IPS-18a (cell line): ENCODE measurements around the gene NELL1.
A peak's percentile ranks its signal among the peaks of the same experiment; 100 is the strongest.

Experiments
- H3K27ac ChIP-seq: one replicate; pipeline ENCODE4 v1.5.1; 2013; ENCODE audit warnings: low read length
- H3K27me3 ChIP-seq: one replicate; pipeline ENCODE4 v1.6.1; 2013; ENCODE audit warnings: mild to moderate bottlenecking, low read length; ENCODE audit not compliant: control insufficient read depth, insufficient read depth
- H3K36me3 ChIP-seq: one replicate; pipeline ENCODE4 v1.6.1; 2013; ENCODE audit warnings: low read depth, low read length; ENCODE audit not compliant: control insufficient read depth
- H3K4me1 ChIP-seq: one replicate; pipeline ENCODE4 v1.6.1; 2013; ENCODE audit warnings: low read depth, low read length; ENCODE audit not compliant: control insufficient read depth
- H3K4me3 ChIP-seq: one replicate; pipeline ENCODE4 v1.5.1; 2013; ENCODE audit warnings: low read length
- H3K9ac ChIP-seq: one replicate; pipeline ENCODE4 v1.6.1; 2013; ENCODE audit warnings: mild to moderate bottlenecking, low read length, moderate library complexity
- H3K9me3 ChIP-seq: one replicate; pipeline ENCODE4 v1.6.1; 2013; ENCODE audit warnings: low read depth, low read length; ENCODE audit not compliant: control insufficient read depth

The NELL1 gene

GRCh38 chr11:20639688-20640087 is 29.7 kb upstream of the NELL1 start:
- H3K9ac ChIP-seq, result no peak overlapping the region
- H3K4me3 ChIP-seq, result no peak overlapping the region
- H3K27ac ChIP-seq, result no peak overlapping the region
- no peaks in the 10 kb centered on the region for H3K4me1 ChIP-seq
- no peaks in the 10 kb centered on the region for H3K9me3 ChIP-seq
- no peaks in the 10 kb centered on the region for H3K36me3 ChIP-seq
- H3K27me3 ChIP-seq, result no peaks in the 10 kb centered on the region

- Histone ChIP-seq H3K9ac (no peak overlapping the region), H3K9me3 (no peaks in the 10 kb centered on the region), H3K27ac (no peak overlapping the region), H3K36me3 (no peaks in the 10 kb centered on the region), H3K4me3 (no peak overlapping the region), H3K27me3 (no peaks in the 10 kb centered on the region), H3K4me1 (no peaks in the 10 kb centered on the region)
Observed at GRCh38 chr11:20640401-20640800, 29.0 kb upstream of the NELL1 start.

DNA sequence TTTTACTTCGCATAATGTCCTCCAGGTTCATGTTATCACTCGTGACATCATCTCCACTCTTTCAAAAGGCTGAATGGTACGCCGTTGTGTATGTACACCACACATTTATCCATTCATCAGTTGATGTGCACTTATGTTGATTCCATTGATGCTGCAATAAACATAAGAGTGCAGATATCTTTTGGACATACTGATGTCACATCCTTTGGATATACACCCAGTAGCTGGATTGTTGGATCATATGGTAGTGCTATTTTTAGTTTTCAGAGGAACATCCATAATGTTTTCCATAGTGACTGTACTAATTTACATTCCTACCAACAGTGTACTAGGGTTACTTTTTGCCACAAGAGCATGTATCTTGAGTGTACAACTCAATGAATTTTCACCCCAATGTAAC is 25.0 kb upstream of the NELL1 start:
- Histone ChIP-seq H3K27ac (no peak overlapping the region), H3K4me1 (no peaks in the 10 kb centered on the region), H3K4me3 (no peak overlapping the region), H3K27me3 (no peaks in the 10 kb centered on the region), H3K36me3 (no peaks in the 10 kb centered on the region), H3K9me3 (no peaks in the 10 kb centered on the region), H3K9ac (no peak overlapping the region)

- no peaks in the 10 kb centered on the region for H3K27me3 ChIP-seq
- no peak overlapping the region for H3K9ac ChIP-seq
- no peak overlapping the region for H3K4me3 ChIP-seq
- H3K36me3 ChIP-seq, result no peaks in the 10 kb centered on the region
- no peaks in the 10 kb centered on the region for H3K4me1 ChIP-seq
- H3K9me3 ChIP-seq, result no peaks in the 10 kb centered on the region
- no peak overlapping the region for H3K27ac ChIP-seq
Observed at GRCh38 chr11:20647976-20648565, 21.3 kb upstream of the NELL1 start.

GRCh38 chr11:20652150-20652806 is 17.1 kb upstream of the NELL1 start:
- Histone ChIP-seq H3K9me3 (no peaks in the 10 kb centered on the region), H3K9ac (no peak overlapping the region), H3K27ac (no peak overlapping the region), H3K27me3 (no peaks in the 10 kb centered on the region), H3K4me3 (no peak overlapping the region), H3K4me1 (peaks cover 2% of the 10 kb centered on the region), H3K36me3 (no peaks in the 10 kb centered on the region)

GRCh38 chr11:20654038-20654437 is 15.3 kb upstream of the NELL1 start:
- Histone ChIP-seq H3K27ac (no peak overlapping the region), H3K9ac (no peak overlapping the region), H3K9me3 (no peaks in the 10 kb centered on the region), H3K27me3 (no peaks in the 10 kb centered on the region), H3K36me3 (no peaks in the 10 kb centered on the region), H3K4me1 (peaks cover 12% of the 10 kb centered on the region), H3K4me3 (no peak overlapping the region)

- no peaks in the 10 kb centered on the region for H3K9me3 ChIP-seq
- H3K36me3 ChIP-seq, result no peaks in the 10 kb centered on the region
- no peak overlapping the region for H3K4me3 ChIP-seq
- H3K27ac ChIP-seq, result no peak overlapping the region
- H3K9ac ChIP-seq, result no peak overlapping the region
- H3K27me3 ChIP-seq, result no peaks in the 10 kb centered on the region
- peaks cover 12% of the 10 kb centered on the region for H3K4me1 ChIP-seq
Observed at GRCh38 chr11:20656901-20657300, 12.5 kb upstream of the NELL1 start.

- peaks cover 12% of the 10 kb centered on the region for H3K4me1 ChIP-seq
- no peak overlapping the region for H3K9ac ChIP-seq
- H3K27me3 ChIP-seq, result no peaks in the 10 kb centered on the region
- H3K9me3 ChIP-seq, result no peaks in the 10 kb centered on the region
- H3K36me3 ChIP-seq, result no peaks in the 10 kb centered on the region
- H3K27ac ChIP-seq, result no peak overlapping the region
- no peak overlapping the region for H3K4me3 ChIP-seq
Observed at GRCh38 chr11:20658135-20658534, 11.3 kb upstream of the NELL1 start.

DNA sequence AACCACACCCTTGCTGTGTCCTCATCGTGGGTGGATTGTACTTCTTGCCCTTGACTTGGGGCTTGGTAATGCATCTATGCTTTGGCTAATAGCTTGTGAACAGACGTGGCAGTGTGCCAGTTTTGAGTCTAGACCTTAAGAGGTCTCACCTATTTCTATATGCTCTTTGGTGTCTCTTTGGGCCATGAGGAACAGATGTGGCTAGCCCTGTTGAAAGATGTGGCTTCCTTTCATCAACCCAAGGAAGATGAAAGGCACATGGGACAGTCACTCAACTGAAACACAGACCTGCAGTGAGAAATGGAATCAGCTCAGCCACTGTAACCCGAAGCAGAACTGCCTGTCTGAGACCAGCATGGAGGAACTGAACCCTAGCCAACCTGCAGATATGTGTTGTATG is 7.9 kb upstream of the NELL1 start:
- Histone ChIP-seq H3K27me3 (peaks cover 8% of the 10 kb centered on the region), H3K36me3 (no peaks in the 10 kb centered on the region), H3K4me1 (peaks cover 12% of the 10 kb centered on the region), H3K9ac (no peak overlapping the region), H3K9me3 (no peaks in the 10 kb centered on the region), H3K27ac (no peak overlapping the region), H3K4me3 (no peak overlapping the region)

DNA sequence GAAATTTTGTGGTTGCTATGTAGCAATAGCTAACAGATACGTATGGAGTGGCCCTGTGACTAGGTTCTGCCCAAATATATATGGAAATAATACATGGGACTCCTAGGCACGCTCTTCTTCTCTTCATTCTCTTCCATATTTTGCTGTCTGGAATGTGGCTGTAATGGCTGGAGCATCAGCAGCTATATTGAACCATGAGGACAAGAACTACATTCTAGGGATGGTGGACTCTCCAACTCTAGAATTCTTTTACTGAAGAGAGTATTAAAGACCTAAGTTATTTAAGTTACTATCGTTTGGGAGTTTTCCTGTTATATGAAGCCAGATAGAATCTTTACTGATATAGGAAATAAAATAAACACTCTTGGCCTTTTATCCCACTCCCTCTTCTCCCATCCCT is 7.5 kb upstream of the NELL1 start:
- Histone ChIP-seq H3K4me3 (no peak overlapping the region), H3K9ac (no peak overlapping the region), H3K9me3 (no peaks in the 10 kb centered on the region), H3K36me3 (no peaks in the 10 kb centered on the region), H3K4me1 (peaks cover 12% of the 10 kb centered on the region), H3K27me3 (peaks cover 12% of the 10 kb centered on the region), H3K27ac (no peak overlapping the region)

GRCh38 chr11:20668131-20668809 is 1.1 kb upstream of the NELL1 start:
- no peaks in the 10 kb centered on the region for H3K9me3 ChIP-seq
- H3K27me3 ChIP-seq, result peaks cover 69% of the 10 kb centered on the region
- H3K4me1 ChIP-seq, result peaks cover 29% of the 10 kb centered on the region
- no peak overlapping the region for H3K27ac ChIP-seq
- H3K36me3 ChIP-seq, result no peaks in the 10 kb centered on the region
- no peak overlapping the region for H3K9ac ChIP-seq
- H3K4me3 ChIP-seq, result peak overlapping the region; percentile 58
